NCI-H1417 treated with DMSO at 0.1 percent for 48 hours (cell line): ENCODE data around the gene TRMT10C.
A peak's percentile ranks its signal among the peaks of the same experiment; 100 is the strongest.
"Not testable (repeated sequence)": the region's sequence is repeated elsewhere in the genome, so short reads cannot be mapped to it uniquely, and the experiment has no call there.

ENCODE experiments used
- DNase-seq: peaks from one replicate; lab custom pipeline; 2025; lab: John Stamatoyannopoulos, UW

Gene TRMT10C

GRCh38 chr3:101548527-101549105 lies 13.1 kb upstream of the TRMT10C start:
- DNase-seq, result no peak

DNA sequence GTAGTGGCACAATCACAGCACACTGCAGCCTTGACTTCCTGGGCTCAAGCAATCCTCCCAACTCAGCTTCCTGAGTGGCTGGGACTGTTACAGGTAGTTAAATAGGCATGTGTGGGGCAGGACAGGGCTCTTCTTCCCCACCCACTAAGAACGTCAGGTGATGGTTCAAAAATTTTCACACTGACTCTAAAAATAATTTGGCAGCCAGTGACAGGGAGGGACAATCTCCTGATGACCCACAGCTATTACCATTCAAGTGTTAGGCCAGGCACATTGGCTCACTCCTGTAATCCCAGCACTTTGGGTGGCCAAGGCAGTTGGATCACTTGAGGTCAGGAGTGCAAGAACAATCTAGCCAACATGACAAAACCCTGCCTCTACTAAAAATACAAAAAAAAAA lies 12.2 kb upstream of the TRMT10C start:
- no peak for DNase-seq

- DNase-seq, result not testable (repeated sequence)
Measured at GRCh38 chr3:101551359-101552081, 10.1 kb upstream of the TRMT10C start.

DNA sequence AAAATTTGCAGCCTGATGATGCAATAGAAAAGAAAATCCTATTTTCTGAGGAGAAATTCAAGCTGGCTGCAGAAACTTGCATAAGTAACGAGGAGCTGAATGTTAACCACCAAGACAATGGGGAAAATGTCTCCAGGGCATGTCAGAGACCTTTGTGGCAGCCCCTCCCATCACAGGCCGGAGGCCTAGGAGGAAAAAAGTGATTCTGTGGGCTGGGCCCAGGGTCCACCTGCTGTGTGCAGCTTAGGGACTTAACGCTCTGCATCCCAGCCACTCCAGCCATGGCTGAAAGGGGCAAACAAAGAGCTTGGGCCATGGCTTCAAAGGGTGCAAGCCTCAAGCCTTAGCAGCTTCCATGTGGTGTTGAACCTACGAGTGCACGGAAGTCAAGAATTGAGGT lies 8.3 kb upstream of the TRMT10C start:
- DNase-seq, result not testable (repeated sequence)

DNA sequence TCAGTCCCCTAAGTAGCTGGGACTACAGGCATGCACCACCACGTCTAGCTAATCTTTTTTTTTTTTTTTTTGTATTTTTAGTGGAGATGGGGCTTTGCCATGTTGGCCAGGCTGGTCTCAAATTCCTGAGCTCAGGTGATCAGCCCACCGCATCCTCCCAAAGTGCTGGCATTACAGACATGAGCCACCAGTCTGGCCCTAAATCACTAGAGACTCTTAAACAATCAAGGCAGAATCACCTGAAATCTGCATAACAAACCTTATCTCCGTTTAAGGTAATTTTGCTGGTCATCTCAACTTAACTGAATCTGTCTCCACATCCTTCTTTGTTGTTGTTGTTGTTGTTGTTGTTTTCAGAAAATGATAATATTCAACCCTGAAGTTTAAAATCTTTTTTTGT lies 5.6 kb upstream of the TRMT10C start:
- no peak for DNase-seq

GRCh38 chr3:101567528-101568317 lies 6.1 kb downstream of the TRMT10C start:
- DNase-seq, result no peak

DNA sequence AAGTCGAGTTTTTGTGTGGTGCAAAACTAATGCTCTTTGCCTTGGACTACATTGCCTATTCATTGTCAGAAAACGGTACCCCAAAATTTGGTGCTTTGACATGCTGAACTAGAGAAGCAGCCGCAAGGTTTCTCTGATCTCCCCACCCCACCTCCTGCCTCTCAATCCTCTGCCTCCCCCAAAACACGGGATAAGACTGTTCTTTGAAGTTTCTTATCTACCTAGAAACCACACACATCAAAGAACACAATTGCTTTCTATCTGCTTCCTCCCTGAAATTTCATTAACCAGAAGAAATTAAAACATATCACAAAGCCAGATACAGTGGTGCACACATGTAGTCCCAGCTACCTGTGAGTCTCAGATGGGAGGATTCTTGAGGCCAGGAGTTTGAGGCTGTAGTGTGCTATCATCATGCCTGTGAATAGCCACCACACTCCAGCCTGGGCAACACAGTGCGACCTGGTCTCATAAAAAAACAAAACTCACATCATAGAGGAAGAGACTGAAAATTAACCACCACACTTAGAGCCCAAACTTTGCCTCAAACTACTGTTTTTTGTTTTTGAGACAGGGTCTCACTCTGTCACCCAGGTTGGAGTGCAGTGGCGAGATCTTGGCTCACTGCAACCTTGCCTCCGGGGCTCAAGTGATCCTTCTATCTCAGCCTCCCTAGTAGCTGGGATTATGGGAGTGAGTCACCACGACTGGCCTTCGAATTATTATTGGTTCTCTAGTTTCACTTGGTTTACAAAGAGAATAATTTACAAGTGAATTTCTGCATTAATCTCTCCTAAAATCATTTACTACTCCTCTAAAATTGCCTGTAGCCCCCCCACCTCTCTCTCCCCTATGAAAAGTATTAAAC lies 9.6 kb downstream of the TRMT10C start:
- no peak for DNase-seq

GRCh38 chr3:101573449-101574387 lies 12.1 kb downstream of the TRMT10C start, which contains the start of gene PCNP:
TSS of gene PCNP (plus strand) at chr3:101574180. CDS start at chr3:101574216, 36 bp downstream.
- DNase-seq, result peak; percentile 97

DNA sequence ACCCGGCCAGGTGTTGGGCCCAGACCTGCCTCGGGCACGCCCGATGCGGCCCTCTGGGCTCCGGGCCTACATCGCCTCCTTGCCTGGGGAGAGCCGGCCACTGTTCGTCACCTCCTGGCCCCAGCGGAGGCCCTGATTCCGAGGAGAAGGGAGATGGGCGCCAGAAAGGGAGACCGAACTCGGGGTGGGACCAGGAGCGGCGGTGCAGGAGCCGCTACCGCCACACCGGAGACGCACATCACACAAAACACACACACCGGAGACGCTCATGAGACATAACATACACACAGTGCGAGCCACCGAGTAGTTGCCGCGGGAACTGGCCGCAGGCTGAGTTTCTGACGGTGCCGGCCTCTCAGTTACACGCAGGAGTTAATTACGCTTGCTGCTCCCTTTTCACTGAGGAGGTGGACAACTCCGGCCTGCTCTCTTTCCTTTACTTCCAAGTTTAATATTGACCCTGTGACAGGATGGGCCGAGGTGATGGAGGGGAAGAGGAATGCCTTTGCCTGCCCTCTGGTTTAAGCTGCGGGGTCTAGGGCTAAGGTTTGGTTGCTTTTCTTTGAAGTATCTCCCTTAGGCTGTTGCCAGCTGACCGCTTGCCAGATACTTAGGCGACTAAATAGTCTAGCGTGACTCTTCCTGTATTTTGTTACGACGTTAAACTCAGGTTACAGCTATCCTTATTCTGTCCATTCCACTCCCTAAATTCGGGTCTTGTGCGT lies 12.9 kb downstream of the TRMT10C start:
- DNase-seq, result peak; percentile 37

GRCh38 chr3:101577286-101577685 lies 15.6 kb downstream of the TRMT10C start:
- no peak for DNase-seq

DNA sequence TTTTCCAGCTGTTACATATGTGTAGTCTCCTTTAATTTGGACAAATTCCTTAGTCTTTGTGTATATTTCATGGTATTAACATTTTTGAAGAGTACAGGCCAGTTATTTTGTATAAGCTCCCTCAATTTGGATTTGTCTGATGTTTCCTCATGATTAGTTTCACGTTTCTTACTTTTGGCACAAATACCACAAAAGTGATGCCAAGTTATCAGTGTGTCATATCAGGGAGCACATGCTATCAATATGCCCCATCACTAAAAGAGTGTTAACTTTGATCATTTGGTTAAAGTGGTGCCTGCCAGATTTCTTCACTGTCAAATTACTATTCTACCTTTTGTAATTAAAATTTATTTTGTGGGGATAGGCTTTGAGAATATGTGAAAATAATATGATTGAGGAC lies 26.9 kb downstream of the TRMT10C start:
- DNase-seq, result no peak

GRCh38 chr3:101591071-101591470 lies 29.4 kb downstream of the TRMT10C start:
- no peak for DNase-seq

DNA sequence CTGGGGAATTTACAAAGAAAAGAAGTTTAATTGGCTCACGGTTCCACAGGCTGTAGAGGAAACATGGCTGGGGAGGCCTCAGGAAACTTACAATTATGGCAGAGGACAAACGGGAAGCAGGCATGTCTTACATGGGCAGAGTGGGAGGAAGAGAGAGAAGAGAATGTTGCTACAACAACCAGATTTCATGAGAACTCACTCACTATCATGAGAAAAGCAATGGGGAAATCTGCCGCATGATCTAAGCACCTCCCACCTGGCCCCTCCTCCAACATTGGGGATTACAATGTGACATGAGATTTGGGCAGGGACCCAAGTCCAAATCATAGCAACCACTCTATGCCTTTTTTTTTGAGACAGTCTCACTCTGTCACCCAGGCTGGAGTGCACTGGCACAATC lies 41.1 kb downstream of the TRMT10C start:
- DNase-seq, result no peak

DNA sequence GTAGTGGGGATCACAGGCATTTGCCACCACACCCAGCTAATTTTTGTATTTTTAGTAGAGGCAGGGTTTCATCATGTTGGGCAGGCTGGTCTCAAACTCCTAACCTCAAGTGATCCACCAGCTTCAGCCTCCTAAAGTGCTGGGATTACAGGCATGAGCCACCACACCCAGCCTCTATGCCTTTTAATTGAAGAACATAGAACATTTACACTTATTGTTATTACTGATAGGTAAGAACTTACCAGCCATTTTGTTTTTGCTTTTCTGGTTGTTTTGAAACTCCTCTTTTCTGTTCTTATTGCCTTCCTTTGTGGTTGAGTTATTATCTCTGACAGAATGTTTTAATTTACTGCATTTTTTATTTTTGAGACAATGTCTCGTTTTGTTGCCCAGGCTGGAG lies 41.5 kb downstream of the TRMT10C start:
- DNase-seq, result no peak

GRCh38 chr3:101605398-101605797 lies 43.7 kb downstream of the TRMT10C start:
- not testable (repeated sequence) for DNase-seq

DNA sequence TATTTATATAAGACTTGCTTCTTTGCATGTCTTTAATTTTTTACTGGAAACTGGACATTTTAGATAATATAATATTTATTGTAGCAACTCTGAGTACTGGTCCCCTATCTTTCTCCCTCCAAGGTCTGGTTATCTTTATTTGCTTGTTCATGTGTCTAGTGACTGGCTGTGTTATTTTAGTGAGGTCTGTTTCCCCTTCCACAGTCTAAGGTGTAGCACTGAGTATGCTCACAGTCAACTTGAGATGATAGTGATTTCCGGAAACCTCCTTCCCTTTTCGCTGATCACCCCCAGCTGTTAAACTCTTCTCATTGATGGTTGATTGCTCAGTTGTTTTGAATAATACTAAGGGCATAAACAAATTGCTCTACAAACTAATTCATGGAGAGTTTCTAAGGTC lies 49.4 kb downstream of the TRMT10C start:
- DNase-seq, result no peak

DNA sequence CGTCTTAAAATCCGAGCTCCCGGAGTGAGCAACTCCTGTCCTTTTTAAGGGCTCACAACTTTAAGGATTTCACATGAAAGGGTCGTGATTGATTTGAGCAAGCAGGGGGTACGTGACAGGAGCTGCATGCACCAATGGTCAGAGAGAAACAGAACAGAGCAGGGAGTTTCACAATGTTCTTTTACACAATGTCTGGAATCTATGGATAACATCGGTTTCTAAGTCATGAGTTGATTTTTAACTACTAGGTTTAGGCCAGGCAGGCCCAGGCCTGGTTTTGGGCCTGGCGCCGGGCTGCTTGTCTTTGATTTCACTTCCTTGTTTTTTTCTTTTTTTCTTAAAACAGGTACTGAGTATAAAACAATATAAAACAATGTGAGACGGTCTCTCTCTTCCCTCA lies 51.3 kb downstream of the TRMT10C start:
- DNase-seq, result not testable (repeated sequence)

- no peak for DNase-seq
Measured at GRCh38 chr3:101615525-101615924, 53.9 kb downstream of the TRMT10C start.
